Right atrium auricular region (tissue), 2 donors: ENCODE measurements around the gene NSFL1C. TPM values are rescaled to one million over a fixed set of nuclear protein-coding genes. Genes with fewer than 3 reads are reported as not detected.

Experiments used
- DNase-seq: peaks from one replicate; pipeline ENCODE4 v3.0.0-alpha.2; 2019; ENCODE audit warnings: low spot score
- H3K27ac ChIP-seq, 2 donors: fragments of 200-600 bp; sonication (generic); 1 replicate in 1 of 2; 2 replicates in 1 of 2; pipeline ENCODE4 v1.5.1; 2016 to 2019
- H3K27me3 ChIP-seq, 2 donors: fragments of 200-600 bp; sonication (generic); one replicate each; pipeline versions ENCODE4 v1.5.1 to v1.6.0; 2017 to 2019
- H3K36me3 ChIP-seq: fragments of 200-600 bp; sonication (generic); one replicate; pipeline ENCODE4 v1.5.1; 2016
- H3K4me1 ChIP-seq, 2 donors: fragments of 200-600 bp; sonication (generic); one replicate each; pipeline versions ENCODE4 v1.5.1 to v1.6.0; 2017 to 2019
- H3K4me3 ChIP-seq, 2 donors: fragments of 200-600 bp; sonication (generic); 1 replicate in 1 of 2; 2 replicates in 1 of 2; pipeline ENCODE4 v1.5.1; 2017 to 2019; ENCODE audit warnings: mild to moderate bottlenecking in 1 of 2, moderate library complexity in 1 of 2
- H3K9me3 ChIP-seq, 2 donors: fragments of 200-600 bp; sonication (generic); one replicate each; pipeline ENCODE4 v1.5.1; 2019
- total RNA-seq, 2 donors: library from RNA; depleted of rRNA; stranded (reverse); fragments of >200 nt; gene quantifications; one replicate each; pipeline ENCODE4 v1.1.0, GENCODE V29; 2016
- TF ChIP-seq, protein P1 (sequence below), 2 donors: fragments of 200-600 bp; sonication (generic); IDR thresholded peaks; one replicate each; pipeline ENCODE4 v1.5.1; 2019; ENCODE audit warnings: antibody characterized with exemption in 2 of 2

The NSFL1C gene
- total RNA-seq, 2 donors from 2014 or later, result 28.5 to 34.3 TPM

DNA sequence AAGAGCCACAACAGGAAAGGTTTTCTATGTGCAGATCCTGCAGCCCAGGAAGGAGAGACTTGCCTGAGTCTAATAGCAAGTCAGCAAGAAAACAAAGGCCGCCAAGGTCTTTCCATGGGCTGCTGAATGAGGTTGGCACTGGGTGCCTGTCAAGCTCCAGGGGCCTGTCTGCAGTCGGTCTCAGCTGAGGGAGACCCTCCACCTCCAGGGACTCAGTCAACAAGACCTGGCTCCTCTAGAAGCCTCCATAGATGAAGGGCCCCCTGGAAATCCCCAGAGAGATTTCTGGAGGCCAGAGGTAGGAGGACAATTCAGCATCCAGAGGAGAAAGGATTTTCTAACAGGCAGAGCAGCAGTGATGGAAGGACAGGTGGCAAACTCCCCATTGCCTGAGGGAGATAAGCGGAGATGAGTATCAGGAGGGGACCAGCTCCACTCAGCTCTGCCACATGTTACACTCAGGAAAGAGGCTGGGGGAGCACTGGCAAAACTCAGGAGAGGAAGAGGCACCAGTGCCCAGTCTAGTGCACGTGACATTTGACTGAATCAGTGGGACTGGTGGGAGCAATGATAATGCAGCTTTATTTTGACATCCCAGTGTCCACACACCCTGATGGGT, 40.3 kb downstream of the NSFL1C start:
- no peaks in the 10 kb centered on the region for H3K4me1 ChIP-seq
- no peak overlapping the region for H3K27ac ChIP-seq
- TF ChIP-seq, protein P1, sequence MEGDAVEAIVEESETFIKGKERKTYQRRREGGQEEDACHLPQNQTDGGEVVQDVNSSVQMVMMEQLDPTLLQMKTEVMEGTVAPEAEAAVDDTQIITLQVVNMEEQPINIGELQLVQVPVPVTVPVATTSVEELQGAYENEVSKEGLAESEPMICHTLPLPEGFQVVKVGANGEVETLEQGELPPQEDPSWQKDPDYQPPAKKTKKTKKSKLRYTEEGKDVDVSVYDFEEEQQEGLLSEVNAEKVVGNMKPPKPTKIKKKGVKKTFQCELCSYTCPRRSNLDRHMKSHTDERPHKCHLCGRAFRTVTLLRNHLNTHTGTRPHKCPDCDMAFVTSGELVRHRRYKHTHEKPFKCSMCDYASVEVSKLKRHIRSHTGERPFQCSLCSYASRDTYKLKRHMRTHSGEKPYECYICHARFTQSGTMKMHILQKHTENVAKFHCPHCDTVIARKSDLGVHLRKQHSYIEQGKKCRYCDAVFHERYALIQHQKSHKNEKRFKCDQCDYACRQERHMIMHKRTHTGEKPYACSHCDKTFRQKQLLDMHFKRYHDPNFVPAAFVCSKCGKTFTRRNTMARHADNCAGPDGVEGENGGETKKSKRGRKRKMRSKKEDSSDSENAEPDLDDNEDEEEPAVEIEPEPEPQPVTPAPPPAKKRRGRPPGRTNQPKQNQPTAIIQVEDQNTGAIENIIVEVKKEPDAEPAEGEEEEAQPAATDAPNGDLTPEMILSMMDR (IDR thresholded peaks at IDR 0.05), result no peak
- H3K36me3 ChIP-seq, result no peaks in the 10 kb centered on the region
- no peak overlapping the region for H3K4me3 ChIP-seq
- DNase-seq, result no peak
- H3K27me3 ChIP-seq, result no peaks in the 10 kb centered on the region
- H3K9me3 ChIP-seq, result no peaks in the 10 kb centered on the region

DNA sequence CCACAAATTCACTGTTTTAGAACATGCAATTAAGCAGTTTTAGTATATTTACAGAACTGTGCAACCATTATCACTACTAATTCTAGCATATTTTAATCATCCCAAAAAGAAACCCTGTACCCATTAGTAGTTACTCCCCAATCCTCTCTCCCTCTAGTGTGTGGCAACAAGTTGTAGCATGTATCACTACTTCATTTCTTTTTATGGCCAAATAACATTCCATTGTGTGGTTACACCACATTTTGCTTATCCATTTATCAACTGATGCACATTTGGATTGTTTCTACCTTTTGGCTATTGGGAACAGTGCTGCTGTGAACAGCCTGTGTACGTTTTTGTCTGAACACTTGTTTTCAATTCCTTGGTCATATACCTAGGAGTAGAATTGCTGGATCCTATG, 42.3 kb downstream of the NSFL1C start:
- H3K4me1 ChIP-seq, result no peaks in the 10 kb centered on the region
- no peaks in the 10 kb centered on the region for H3K36me3 ChIP-seq
- no peaks in the 10 kb centered on the region for H3K27me3 ChIP-seq
- H3K4me3 ChIP-seq, result no peak overlapping the region
- no peak overlapping the region for H3K27ac ChIP-seq
- TF ChIP-seq, protein P1 (IDR thresholded peaks at IDR 0.05), result no peak
- DNase-seq, result no peak
- H3K9me3 ChIP-seq, result peaks cover 0 to 13% of the 10 kb centered on the region in 2 donors

DNA sequence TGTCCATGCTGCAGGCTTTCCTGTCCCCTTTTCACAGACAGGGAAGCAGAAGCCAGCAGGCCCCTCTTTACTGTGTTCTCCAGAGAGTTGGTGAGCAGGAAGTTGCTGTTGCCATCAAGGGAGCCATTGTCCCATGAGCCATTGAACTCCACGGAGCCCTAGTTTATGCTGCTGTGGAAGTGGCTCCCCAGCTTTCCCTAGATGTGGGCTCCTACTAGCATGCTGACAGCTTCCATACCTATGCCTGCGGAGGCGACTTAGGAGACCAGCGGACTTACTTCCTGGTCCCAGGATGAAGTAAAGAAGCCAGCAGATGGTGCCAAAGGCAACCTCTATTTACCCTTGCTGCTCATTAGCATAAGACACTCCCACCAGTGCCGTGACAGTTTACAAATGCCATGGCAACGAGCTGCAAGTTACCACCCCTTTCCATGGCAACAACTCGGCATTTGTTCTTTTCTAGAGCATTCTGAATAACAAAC, 43.0 kb downstream of the NSFL1C start:
- no peaks in the 10 kb centered on the region for H3K36me3 ChIP-seq
- H3K27me3 ChIP-seq, result no peaks in the 10 kb centered on the region
- H3K9me3 ChIP-seq, result peaks cover 0 to 13% of the 10 kb centered on the region in 2 donors
- no peaks in the 10 kb centered on the region for H3K4me1 ChIP-seq
- no peak for DNase-seq
- no peak overlapping the region for H3K27ac ChIP-seq
- TF ChIP-seq, protein P1 (IDR thresholded peaks at IDR 0.05), result no peak
- H3K4me3 ChIP-seq, result no peak overlapping the region

DNA sequence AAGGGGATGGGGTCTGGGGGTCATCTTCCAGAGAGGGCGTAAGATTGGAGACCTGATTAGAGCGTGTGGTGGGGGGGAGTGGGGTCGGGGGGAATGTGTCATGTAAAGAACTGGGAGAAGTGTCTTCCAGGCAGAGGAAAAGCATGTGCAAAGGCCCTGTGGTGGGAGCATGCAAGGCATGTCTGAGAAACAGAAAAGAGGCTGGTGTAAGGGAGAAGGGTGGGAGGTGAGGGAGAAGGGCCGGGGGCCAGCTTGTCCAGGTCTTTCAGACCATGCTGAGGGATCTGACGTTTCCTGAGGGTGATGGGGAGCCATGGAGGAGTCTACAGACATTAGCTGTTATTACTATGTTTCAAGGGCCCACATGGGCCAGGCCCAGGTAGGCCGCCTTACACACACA, 43.4 kb downstream of the NSFL1C start:
- H3K27me3 ChIP-seq, result no peaks in the 10 kb centered on the region
- no peak for DNase-seq
- TF ChIP-seq, protein P1 (IDR thresholded peaks at IDR 0.05), result no peak

DNA sequence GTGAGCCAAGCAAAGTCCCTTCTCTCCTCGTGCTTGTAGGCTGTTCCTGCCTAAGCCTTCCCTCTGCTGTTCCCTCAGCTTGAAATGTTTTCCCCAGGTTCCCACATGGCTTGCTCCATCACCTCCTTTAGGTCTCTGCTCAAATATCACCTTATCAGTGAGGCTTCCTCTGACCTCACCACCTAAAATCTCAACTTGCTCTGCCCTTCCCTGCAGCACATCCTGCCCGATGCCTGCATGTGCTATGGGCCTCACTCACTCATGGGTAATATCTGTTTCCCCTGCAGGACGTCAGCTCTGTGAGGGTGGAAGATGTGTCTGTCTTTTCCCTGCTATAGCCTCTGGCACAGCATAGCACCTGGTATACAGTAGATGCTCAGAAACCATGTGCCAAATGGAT, 43.9 kb downstream of the NSFL1C start:
- no peak for DNase-seq
- TF ChIP-seq, protein P1 (IDR thresholded peaks at IDR 0.05), result no peak
- no peaks in the 10 kb centered on the region for H3K27me3 ChIP-seq
- no peaks in the 10 kb centered on the region for H3K4me1 ChIP-seq
- H3K36me3 ChIP-seq, result no peaks in the 10 kb centered on the region
- H3K27ac ChIP-seq, result no peak overlapping the region
- H3K4me3 ChIP-seq, result no peak overlapping the region
- peaks cover 0 to 13% of the 10 kb centered on the region in 2 donors for H3K9me3 ChIP-seq

More for the DNA sequence above, 43.4 kb downstream of the NSFL1C start:
- Histone ChIP-seq H3K9me3 (peaks cover 0 to 13% of the 10 kb centered on the region in 2 donors), H3K27ac (no peak overlapping the region), H3K36me3 (no peaks in the 10 kb centered on the region), H3K4me1 (no peaks in the 10 kb centered on the region), H3K4me3 (no peak overlapping the region)

DNA sequence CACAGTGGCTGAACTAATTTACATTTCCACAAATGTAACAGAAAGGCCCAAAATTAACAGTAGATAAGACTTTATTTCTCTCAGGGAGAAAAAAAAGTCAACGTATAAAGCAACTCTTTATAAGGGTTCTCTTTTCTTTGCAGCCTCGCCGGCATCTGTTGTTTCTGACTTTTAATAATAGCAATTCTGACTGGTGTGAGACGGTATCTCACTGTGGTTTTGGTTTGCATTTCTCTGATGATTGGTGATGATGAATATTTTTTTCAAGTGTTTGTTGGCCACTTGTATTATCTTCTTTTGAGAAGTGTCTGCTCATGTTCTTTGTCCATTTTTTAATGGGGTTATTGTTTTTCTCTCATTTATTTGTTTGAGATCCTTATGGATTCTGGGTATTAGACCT, 46.6 kb downstream of the NSFL1C start:
- TF ChIP-seq, protein P1 (IDR thresholded peaks at IDR 0.05), result no peak
- Histone ChIP-seq H3K27me3 (no peaks in the 10 kb centered on the region), H3K4me1 (no peaks in the 10 kb centered on the region), H3K9me3 (peaks cover 0 to 13% of the 10 kb centered on the region in 2 donors), H3K36me3 (no peaks in the 10 kb centered on the region), H3K4me3 (no peak overlapping the region), H3K27ac (no peak overlapping the region)
- DNase-seq, result no peak
